Kidney (tissue), 14 donors: ENCODE data around the gene GPC3. TPM values are rescaled to one million over a fixed set of nuclear protein-coding genes. Genes with fewer than 3 reads are reported as not detected.

Source experiments
- DNase-seq, 5 donors: peaks; one replicate each; pipeline ENCODE4 v3.0.0-alpha.2; 2013 to 2020
- FAIRE-seq: peaks from 2 replicates; lab custom pipeline; 2012; peaks lifted over from hg19 to GRCh38; lab: Jason Lieb, UNC
- H3K27ac ChIP-seq, 2 donors: one replicate each; pipeline ENCODE4 v1.7.0; 2013; ENCODE audit warnings: low read depth in 2 of 2, low read length in 2 of 2, inconsistent platforms in 1 of 2
- H3K27me3 ChIP-seq: one replicate; pipeline ENCODE4 v1.7.1; 2013; ENCODE audit warnings: low read length, inconsistent platforms; ENCODE audit not compliant: control insufficient read depth, insufficient read depth
- H3K36me3 ChIP-seq, 3 donors: one replicate each; pipeline versions ENCODE4 v1.7.0 to v1.7.1; 2013; ENCODE audit warnings: low read length in 3 of 3, control low read depth in 1 of 3, inconsistent platforms in 1 of 3; ENCODE audit not compliant: insufficient read depth in 3 of 3, control insufficient read depth in 2 of 3
- H3K4me1 ChIP-seq, 3 donors: one replicate each; pipeline versions ENCODE4 v1.7.0 to v1.7.1; 2013; ENCODE audit warnings: low read length in 3 of 3, inconsistent platforms in 1 of 3, low read depth in 1 of 3; ENCODE audit not compliant: control insufficient read depth in 2 of 3, insufficient read depth in 2 of 3
- H3K4me3 ChIP-seq, 3 donors: one replicate each; pipeline versions ENCODE4 v1.7.0 to v1.8.1; 2013; ENCODE audit warnings: low read length in 3 of 3, control low read depth in 1 of 3, inconsistent platforms in 1 of 3
- H3K9ac ChIP-seq, 3 donors: one replicate each; pipeline versions ENCODE4 v1.7.0 to v1.7.1; 2013; ENCODE audit warnings: low read length in 3 of 3, control low read depth in 1 of 3, inconsistent platforms in 1 of 3
- H3K9me3 ChIP-seq, 3 donors: one replicate each; pipeline versions ENCODE4 v1.7.0 to v1.7.1; 2013; ENCODE audit warnings: low read length in 3 of 3, control low read depth in 1 of 3, inconsistent platforms in 1 of 3; ENCODE audit not compliant: control insufficient read depth in 2 of 3, insufficient read depth in 1 of 3
- CTCF ChIP-seq: IDR thresholded peaks from 3 replicates; pipeline ENCODE4 v1.5.1; 2012; ENCODE audit warnings: mild to moderate bottlenecking, moderate library complexity, borderline replicate concordance; ENCODE audit not compliant: insufficient read depth; ENCODE audit errors: extremely low read depth
- intact Hi-C: fragments of 100-400 bp; cut with DNase I; formaldehyde crosslinking; loops from one replicate; pipeline ENCODE4 v1.11.1; 2022
- polyA plus RNA-seq: library from polyadenylated mRNA; stranded (reverse); fragments of 350-450 nt; fragmentation: Illumina TruSeq; extraction: RNeasy Lipid Tissue Mini Kit (QIAGEN cat#74804); gene quantifications from one replicate; pipeline ENCODE4 v1.2.3, GENCODE V29; 2014; ENCODE audit warnings: low read depth, low replicate concordance; ENCODE audit not compliant: insufficient read depth
- total RNA-seq: library from RNA; stranded (reverse); fragmentation: NEBNext Ultra II Directional; extraction: Animal tissue kit (Norgen Biotek cat#: 25700); gene quantifications from one replicate; pipeline ENCODE4 v1.2.1, GENCODE V29; 2021
- donor health status: control.
- donor health status: control.
- donor health status: control.
- donor health status: control.
- donor health status: control.
- donor health status: DM: yes; HTN: yes; CAD: no.
- donor health status: Normal renal cell carcinoma (clear cell type).

The GPC3 gene
- total and polyA plus RNA-seq, 2 donors from 2014 or later, result 43.0 to 52.5 TPM

GRCh38 chrX:133587818-133588217, 397.6 kb downstream of the GPC3 start:
- no peak for TF ChIP-seq CTCF
- H3K36me3 ChIP-seq, result no peaks in the 10 kb centered on the region
- DNase-seq (no peak), FAIRE-seq (no peak)
- no peaks in the 10 kb centered on the region for H3K27me3 ChIP-seq
- H3K9ac ChIP-seq, result no peak overlapping the region
- no peak overlapping the region for H3K4me3 ChIP-seq
- no peak overlapping the region for H3K27ac ChIP-seq
- no peaks in the 10 kb centered on the region for H3K9me3 ChIP-seq
- intact Hi-C loops, result no loop called here
- H3K4me1 ChIP-seq, result no peaks in the 10 kb centered on the region

GRCh38 chrX:133587071-133587470, 398.3 kb downstream of the GPC3 start:
- TF ChIP-seq CTCF, result no peak
- intact Hi-C loops, result no loop called here
- H3K4me1 ChIP-seq, result no peaks in the 10 kb centered on the region
- no peak for DNase-seq
- H3K27ac ChIP-seq, result no peak overlapping the region
- no peaks in the 10 kb centered on the region for H3K27me3 ChIP-seq
- FAIRE-seq, result no peak
- H3K36me3 ChIP-seq, result no peaks in the 10 kb centered on the region
- no peaks in the 10 kb centered on the region for H3K9me3 ChIP-seq
- H3K4me3 ChIP-seq, result no peak overlapping the region
- no peak overlapping the region for H3K9ac ChIP-seq

- peak; percentile 98 for FAIRE-seq
These were observed 399.0 kb downstream of the GPC3 start for GRCh38 chrX:133586443-133586842.

More at GRCh38 chrX:133586443-133586842, 399.0 kb downstream of the GPC3 start:
- no peak overlapping the region for H3K9ac ChIP-seq
- no peak for DNase-seq
- H3K9me3 ChIP-seq, result no peaks in the 10 kb centered on the region
- no peak overlapping the region for H3K27ac ChIP-seq
- H3K4me3 ChIP-seq, result no peak overlapping the region
- H3K27me3 ChIP-seq, result no peaks in the 10 kb centered on the region
- intact Hi-C loops, result no loop called here
- H3K4me1 ChIP-seq, result no peaks in the 10 kb centered on the region
- no peaks in the 10 kb centered on the region for H3K36me3 ChIP-seq
- TF ChIP-seq CTCF, result no peak
